Activated CD8-positive, alpha-beta T cell treated with anti-CD3 and anti-CD28 coated beads for 36 hours (primary cell): ENCODE measurements around the gene ZNF205. TPM values are rescaled to one million over a fixed set of nuclear protein-coding genes. Genes with fewer than 3 reads are reported as not detected.
A peak's percentile ranks its signal among the peaks of the same experiment; 100 is the strongest.

Experiments
- ATAC-seq: fragments of 200-7000 bp; cut with Tn5 transposase; one replicate; pipeline ENCODE4 v1.10.0; 2021; ENCODE audit warnings: mild to moderate bottlenecking, moderate library complexity
- CTCF ChIA-PET: fragments of 350-600 bp; sonication (Branson Sonifier 250); formaldehyde crosslinking; loops from one replicate; lab custom pipeline; 2021; ENCODE audit warnings: antibody characterized with exemption; lab: Charles Lee
- POLR2A ChIA-PET: fragments of 350-600 bp; sonication (Branson Sonifier 250); formaldehyde crosslinking; loops from one replicate; lab custom pipeline; 2021; ENCODE audit warnings: antibody characterized with exemption; lab: Charles Lee
- DNase-seq: peaks from one replicate; pipeline ENCODE4 v3.0.0-alpha.2; 2020
- H3K27ac Mint-ChIP-seq: one replicate; pipeline ENCODE4 v1.8.0; 2021; ENCODE audit warnings: mild to moderate bottlenecking, mixed read lengths
- H3K27me3 Mint-ChIP-seq: one replicate; pipeline ENCODE4 v1.8.0; 2021; ENCODE audit warnings: mixed read lengths
- H3K36me3 Mint-ChIP-seq: one replicate; pipeline ENCODE4 v1.8.0; 2021; ENCODE audit warnings: low read depth, mixed read lengths
- H3K4me1 Mint-ChIP-seq: one replicate; pipeline ENCODE4 v1.8.0; 2021; ENCODE audit warnings: low read depth, mixed read lengths
- H3K4me3 Mint-ChIP-seq: one replicate; pipeline ENCODE4 v1.8.0; 2021; ENCODE audit warnings: mild to moderate bottlenecking, moderate library complexity, mixed read lengths
- H3K9me3 Mint-ChIP-seq: one replicate; pipeline ENCODE4 v1.8.0; 2021; ENCODE audit warnings: mixed read lengths
- intact Hi-C: fragments of 100-400 bp; cut with micrococcal nuclease; formaldehyde crosslinking; loops from one replicate; pipeline ENCODE4 v1.10.0; 2022
- total RNA-seq, 2 experiments: library from RNA; stranded (reverse); gene quantifications; one replicate each; pipeline ENCODE4 v1.2.3, GENCODE V29; 2021
- TF ChIP-seq, protein P1 (sequence below): fragments of 200-600 bp; IDR thresholded peaks from one replicate; pipeline ENCODE4 v1.8.0; 2022; ENCODE audit warnings: antibody characterized with exemption, mild to moderate bottlenecking

Gene ZNF205
- total RNA-seq, 2 experiments from 2014 or later = not detected

DNA sequence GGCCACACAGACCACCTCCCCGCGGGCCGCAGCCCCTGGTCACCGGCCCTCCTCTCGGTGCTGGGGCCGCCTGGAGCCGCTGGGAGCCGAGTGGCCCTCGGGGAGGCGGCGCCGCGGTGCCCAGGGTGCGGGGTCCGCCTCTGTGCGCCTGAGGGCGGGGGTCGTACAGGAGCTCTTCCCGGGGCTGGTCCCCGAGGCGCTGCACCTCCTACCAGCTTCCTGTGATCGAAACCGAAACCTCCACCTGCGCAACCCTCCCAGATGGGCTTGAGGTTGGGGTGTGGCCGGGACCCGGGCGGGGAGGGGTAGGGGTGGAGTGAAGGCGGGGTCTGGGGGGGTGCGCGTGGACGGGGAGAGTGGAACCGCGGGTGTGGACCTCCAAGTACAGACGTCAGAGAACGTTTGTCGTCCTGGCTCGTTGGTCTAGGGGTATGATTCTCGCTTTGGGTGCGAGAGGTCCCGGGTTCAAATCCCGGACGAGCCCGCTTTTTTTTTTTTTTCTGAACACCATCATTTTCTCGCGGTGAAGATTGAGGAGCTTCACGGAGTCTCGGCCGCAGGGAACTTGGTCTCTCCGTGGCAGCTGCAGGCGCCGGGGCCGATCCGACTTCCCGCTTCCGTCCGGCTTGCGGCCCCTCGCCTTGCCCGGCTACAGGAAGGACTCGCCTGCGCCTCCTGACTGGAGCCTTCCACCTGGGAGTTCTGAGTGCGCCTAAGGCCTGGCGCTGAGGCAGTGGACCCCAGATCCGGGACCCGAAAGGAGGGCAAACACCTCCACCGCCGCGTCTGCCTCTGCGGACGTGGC is 46.3 kb downstream of the ZNF205 start:
- ChIA-PET CTCF (interaction anchor here (0.6 to 2.6 kb wide), 7 partner anchors 10 to 295 kb away, joined by 3 to 20 read pairs (median 4); no protein-coding TSS in a partner anchor), POLR2A (interaction anchor here (0.5 to 4.5 kb wide), 9 partner anchors 9 to 124 kb away, joined by 3 to 21 read pairs (median 4); partner anchors contain the start of genes ZNF200 and ZNF213)
- ATAC-seq (peak; percentile 83), DNase-seq (peak; percentile 91)
- Mint-ChIP-seq H3K27me3 (peaks cover 7% of the 10 kb centered on the region), H3K9me3 (peaks cover 4% of the 10 kb centered on the region), H3K27ac (peak overlapping the region; percentile 86), H3K36me3 (no peaks in the 10 kb centered on the region), H3K4me3 (peak overlapping the region; percentile 80), H3K4me1 (peaks cover 26% of the 10 kb centered on the region)
- TF ChIP-seq, protein P1, sequence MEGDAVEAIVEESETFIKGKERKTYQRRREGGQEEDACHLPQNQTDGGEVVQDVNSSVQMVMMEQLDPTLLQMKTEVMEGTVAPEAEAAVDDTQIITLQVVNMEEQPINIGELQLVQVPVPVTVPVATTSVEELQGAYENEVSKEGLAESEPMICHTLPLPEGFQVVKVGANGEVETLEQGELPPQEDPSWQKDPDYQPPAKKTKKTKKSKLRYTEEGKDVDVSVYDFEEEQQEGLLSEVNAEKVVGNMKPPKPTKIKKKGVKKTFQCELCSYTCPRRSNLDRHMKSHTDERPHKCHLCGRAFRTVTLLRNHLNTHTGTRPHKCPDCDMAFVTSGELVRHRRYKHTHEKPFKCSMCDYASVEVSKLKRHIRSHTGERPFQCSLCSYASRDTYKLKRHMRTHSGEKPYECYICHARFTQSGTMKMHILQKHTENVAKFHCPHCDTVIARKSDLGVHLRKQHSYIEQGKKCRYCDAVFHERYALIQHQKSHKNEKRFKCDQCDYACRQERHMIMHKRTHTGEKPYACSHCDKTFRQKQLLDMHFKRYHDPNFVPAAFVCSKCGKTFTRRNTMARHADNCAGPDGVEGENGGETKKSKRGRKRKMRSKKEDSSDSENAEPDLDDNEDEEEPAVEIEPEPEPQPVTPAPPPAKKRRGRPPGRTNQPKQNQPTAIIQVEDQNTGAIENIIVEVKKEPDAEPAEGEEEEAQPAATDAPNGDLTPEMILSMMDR = no peak
- intact Hi-C loops = loop anchor here (5.0 kb wide), 1 partner anchor 51 kb away; no protein-coding TSS in a partner anchor

GRCh38 chr16:3161235-3162018 is 49.0 kb downstream of the ZNF205 start:
- Mint-ChIP-seq H3K27ac (no peak overlapping the region), H3K4me1 (peaks cover 38% of the 10 kb centered on the region), H3K9me3 (peaks cover 2% of the 10 kb centered on the region), H3K27me3 (peaks cover 7% of the 10 kb centered on the region), H3K36me3 (no peaks in the 10 kb centered on the region), H3K4me3 (no peak overlapping the region)
- ChIA-PET POLR2A (interaction anchor here (0.7 to 4.5 kb wide), 4 partner anchors 10 to 94 kb away, joined by 3 to 21 read pairs (median 3); no protein-coding TSS in a partner anchor), CTCF (interaction anchor here (1.4 to 1.7 kb wide), 2 partner anchors 12 to 130 kb away, joined by 4 to 6 read pairs; no protein-coding TSS in a partner anchor)
- DNase-seq (no peak), ATAC-seq (no peak)
- TF ChIP-seq, protein P1 = no peak
- intact Hi-C loops = no loop called here

DNA sequence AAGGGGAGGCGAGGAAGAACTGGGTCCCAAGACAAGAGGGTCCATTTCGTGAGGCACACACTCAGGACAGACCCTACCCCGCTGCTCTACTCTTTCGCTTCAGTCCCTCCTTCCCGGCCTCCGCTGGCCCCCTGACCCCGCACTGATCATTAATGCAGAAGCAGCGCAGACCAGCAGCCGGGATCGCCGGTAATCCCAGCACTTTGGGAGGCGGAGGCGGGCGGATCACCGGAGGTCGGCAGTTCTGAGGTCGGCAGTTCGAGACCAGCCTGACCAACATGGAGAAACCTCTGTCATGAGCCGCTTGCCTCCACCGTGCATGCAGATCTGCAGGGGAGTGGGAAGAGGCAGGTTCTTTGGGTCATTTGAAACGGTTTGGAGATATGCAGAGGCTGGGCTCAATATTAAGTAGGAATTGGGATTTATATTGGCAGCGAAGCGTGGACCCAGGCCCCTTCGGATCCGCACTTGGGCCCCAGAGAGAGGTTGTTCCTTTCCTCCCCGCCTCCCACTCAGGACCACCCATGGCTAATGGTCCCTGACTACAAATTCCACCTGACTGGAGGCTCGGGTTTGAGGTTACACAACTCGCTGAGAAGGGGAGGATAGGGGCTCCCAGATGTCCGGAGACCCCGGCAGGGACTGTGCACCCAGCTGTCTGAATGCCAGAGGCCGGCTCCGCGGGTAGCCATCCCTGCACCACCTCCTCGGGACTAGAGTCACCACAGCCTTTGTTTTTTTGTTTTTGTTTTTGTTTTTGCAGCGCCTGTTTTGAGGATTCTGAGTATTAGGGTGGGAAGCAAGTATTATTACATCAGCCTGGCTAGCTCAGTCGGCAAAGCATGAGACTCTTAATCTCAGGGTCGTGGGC is 52.0 kb downstream of the ZNF205 start:
- ATAC-seq = no peak
- Mint-ChIP-seq H3K4me1 (peaks cover 23% of the 10 kb centered on the region), H3K4me3 (no peak overlapping the region), H3K9me3 (no peaks in the 10 kb centered on the region), H3K36me3 (no peaks in the 10 kb centered on the region), H3K27ac (no peak overlapping the region), H3K27me3 (peaks cover 4% of the 10 kb centered on the region)
- ChIA-PET CTCF (interaction anchor here (0.6 to 2.2 kb wide), 5 partner anchors 14 to 133 kb away, joined by 3 to 11 read pairs (median 5); no protein-coding TSS in a partner anchor), POLR2A (interaction anchor here (1.5 kb wide), 1 partner anchor 105 kb away, joined by 7 read pairs; no protein-coding TSS in a partner anchor)
- TF ChIP-seq, protein P1 = no peak
- no peak for DNase-seq
- intact Hi-C loops = no loop called here

- TF ChIP-seq, protein P1 = no peak
- Mint-ChIP-seq H3K27me3 (peaks cover 10% of the 10 kb centered on the region), H3K4me1 (peaks cover 18% of the 10 kb centered on the region), H3K9me3 (no peaks in the 10 kb centered on the region), H3K36me3 (no peaks in the 10 kb centered on the region), H3K4me3 (peak overlapping the region; percentile 45), H3K27ac (peak overlapping the region; percentile 71)
- ChIA-PET POLR2A (no interaction called here), CTCF (interaction anchor here (0.6 to 2.2 kb wide), 6 partner anchors 15 to 134 kb away, joined by 3 to 11 read pairs (median 6); partner anchors contain the start of gene ZNF213)
- ATAC-seq = no peak
- DNase-seq = no peak
- intact Hi-C loops = no loop called here
Observed at GRCh38 chr16:3165111-3165822, 52.9 kb downstream of the ZNF205 start.
